Middle frontal gyrus (tissue), 1 donor: ENCODE measurements around the gene IGSF5.

ENCODE experiments used
- DNase-seq: peaks from one replicate; pipeline ENCODE4 v3.0.0-alpha.2; 2015; ENCODE audit warnings: low spot score; ENCODE audit errors: extremely low spot score

Gene IGSF5

GRCh38 chr21:39822042-39822441 is 77.1 kb downstream of the IGSF5 start:
- no peak for DNase-seq

DNA sequence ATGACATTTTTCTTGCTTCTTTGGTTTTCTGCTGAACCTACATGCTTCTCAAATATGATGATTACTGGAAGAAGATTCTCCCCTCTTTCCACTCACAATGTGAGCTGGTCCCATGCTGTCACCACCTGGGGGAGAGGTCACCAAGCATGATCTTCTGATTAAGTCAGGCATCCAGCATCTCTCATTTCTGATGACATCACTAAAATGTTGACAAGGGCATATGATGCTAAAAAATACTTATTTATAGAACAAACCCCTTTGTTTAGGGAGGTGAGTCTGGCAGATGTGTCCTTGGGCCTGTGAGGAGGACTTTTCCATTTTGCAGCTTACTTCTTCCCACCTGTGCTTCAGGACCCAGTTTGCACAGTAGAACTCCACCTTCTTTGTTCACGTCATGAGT is 80.3 kb downstream of the IGSF5 start:
- no peak for DNase-seq

- DNase-seq, result no peak
Measured at GRCh38 chr21:39834543-39834942, 89.6 kb downstream of the IGSF5 start.

DNA sequence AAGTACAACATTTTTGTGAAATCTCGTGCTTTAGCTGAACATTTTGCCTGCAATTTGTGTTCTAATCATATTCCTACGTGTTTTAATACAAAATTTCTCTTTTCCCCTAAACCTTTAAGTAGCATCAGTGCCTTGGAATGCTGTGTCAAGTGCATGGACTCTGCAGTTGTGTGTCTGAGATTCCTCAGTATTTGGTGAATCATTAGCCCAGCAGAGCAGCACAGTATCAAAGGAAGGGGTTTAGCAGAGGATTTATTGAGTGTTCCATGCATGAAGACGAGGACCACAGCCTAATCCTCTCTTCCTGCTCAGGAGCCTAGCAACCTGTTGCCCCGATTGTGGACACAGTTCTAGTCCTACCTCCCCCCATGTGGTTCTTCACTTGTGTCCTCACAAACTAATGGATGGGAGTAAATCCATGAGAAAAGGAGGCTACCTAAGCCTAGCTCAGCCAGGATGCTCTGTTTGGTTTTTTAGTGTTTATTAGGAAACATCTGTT is 92.9 kb downstream of the IGSF5 start:
- DNase-seq, result no peak

GRCh38 chr21:39840373-39841097 is 95.6 kb downstream of the IGSF5 start:
- DNase-seq, result no peak

DNA sequence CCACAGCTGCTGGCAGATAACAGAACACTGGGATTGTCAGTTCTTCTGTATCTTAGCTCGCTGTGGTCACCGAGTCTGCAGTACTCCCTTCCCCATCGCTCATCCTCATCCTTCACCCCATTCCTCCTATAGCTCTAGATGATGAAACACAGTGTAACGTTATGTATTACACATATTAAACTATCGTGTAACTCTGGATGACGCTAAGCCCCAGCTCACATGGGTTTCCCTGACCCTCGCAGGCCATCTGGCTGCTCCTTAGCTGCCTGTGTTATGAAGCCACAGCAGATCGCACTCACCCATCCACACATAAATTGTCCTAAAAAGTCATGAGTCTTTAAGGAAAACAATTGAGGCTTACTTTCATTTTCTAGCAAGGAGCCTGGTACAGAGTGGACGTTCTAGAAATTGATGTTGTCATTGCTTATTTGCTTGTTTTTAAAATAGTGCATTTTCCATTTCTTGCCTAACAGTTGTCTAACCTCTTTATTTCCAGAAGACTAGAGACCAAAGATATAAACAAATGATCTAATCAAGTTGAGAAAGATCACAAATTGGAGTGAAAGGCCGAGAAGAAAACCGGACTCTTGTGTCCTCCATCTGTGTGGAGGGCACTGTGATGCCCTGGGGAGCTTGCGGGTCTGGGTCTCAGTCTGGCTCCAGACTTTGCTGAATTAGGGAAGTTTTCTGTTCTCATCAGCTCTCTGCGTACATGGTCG is 97.9 kb downstream of the IGSF5 start:
- DNase-seq, result no peak

- DNase-seq, result no peak
Measured at GRCh38 chr21:39843483-39843882, 98.5 kb downstream of the IGSF5 start.

GRCh38 chr21:39843916-39844315 is 98.9 kb downstream of the IGSF5 start:
- DNase-seq, result no peak

- DNase-seq, result no peak
Measured at GRCh38 chr21:39845571-39846130, 100.7 kb downstream of the IGSF5 start.

- no peak for DNase-seq
Measured at GRCh38 chr21:39847877-39848276, 102.9 kb downstream of the IGSF5 start.

DNA sequence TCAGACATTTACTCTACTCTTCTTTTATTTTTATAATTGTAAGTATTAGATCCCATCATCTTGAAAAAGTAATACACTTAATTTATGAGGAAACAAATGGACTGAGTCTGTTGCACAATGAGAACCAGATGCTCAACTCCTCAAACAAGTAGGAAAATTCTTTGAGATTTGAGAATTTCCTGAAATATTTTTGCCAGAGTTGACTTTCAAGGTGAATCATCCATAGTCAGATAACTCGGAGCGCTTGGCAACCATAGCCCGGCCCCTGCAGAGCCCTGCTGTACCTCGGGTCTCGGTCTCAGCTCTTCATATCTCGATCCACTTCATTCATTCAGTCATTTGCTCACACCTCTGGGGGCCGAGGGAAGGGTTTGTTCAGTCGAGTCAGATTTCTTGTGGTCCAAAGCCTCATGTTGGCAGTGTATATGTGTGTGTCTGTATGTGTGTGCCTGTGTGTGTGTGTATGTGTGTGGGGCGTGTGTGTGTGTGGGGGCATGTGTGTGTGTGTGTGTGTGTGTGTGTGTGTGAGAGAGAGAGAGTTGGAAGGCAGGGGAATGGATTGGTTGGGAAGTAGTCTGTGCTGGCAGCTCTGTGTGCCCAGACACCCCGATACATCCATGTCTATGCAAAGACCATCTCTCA is 104.2 kb downstream of the IGSF5 start:
- no peak for DNase-seq

DNA sequence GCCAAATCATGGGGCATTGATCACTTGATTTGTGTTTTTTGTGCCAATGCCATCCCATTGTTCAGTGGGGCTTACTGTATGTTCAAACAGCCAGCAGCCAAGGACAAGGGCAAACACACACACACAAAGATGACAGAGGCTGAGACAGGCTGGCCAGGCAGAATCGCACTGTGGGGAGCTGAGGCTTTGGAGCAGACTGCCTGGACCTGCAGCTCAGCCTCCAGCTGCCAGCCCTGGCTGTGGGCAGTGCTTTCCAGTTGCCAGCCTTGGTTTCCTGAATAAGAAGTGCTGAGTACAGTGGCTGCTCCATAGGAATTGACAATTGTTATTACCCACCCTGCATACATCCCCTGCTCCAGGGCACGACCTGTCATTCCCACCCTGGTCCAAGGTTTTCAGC is 105.3 kb downstream of the IGSF5 start:
- no peak for DNase-seq

DNA sequence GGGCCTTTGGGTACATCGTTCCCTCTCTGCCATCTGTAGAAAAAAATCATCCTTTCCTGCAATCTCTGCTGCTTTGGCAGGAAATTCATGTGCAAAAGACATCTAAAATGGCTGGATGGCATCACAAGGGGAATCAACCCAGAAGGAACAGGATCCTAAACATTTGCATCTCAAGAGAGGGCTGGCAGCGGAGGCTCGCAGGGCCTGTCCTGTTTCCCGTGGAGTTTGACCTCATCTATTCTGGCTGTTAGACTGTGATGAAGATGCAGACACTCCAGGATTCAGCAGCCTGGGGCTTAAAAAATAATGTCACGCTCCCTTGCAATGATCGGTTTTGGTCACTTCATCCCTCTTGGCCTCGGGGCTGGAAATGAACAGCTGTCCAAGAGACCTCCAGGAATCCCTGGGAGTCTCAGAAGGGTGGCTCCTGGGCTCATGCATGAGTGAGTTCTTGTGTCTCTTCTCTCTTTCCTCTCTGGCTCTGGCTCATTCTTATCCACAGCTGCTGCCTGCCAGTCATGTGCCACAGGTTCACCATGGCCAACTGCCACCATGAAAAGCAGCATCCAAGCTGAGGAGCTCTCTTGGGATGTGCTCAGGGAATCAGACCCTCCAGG is 106.1 kb downstream of the IGSF5 start:
- no peak for DNase-seq
